Esophagus muscularis mucosa (tissue), 4 donors: ENCODE data around the gene THSD7A. TPM values are rescaled to one million over a fixed set of nuclear protein-coding genes. Genes with fewer than 3 reads are reported as not detected.

Source experiments
- DNase-seq: peaks from one replicate; pipeline ENCODE4 v3.0.0-alpha.2; 2017; ENCODE audit errors: extremely low spot score
- H3K27ac ChIP-seq, 4 donors: fragments of 200-600 bp; sonication (generic); replicated peaks in 1 of 4; 1 replicate in 3 of 4; 2 replicates in 1 of 4; pipeline ENCODE4 v1.5.1; 2016 to 2019; ENCODE audit warnings: mild to moderate bottlenecking in 1 of 4
- H3K27me3 ChIP-seq, 4 donors: fragments of 200-600 bp; sonication (generic); one replicate each; pipeline versions ENCODE4 v1.5.1 to v1.6.0; 2016 to 2019
- H3K36me3 ChIP-seq, 4 donors: fragments of 200-600 bp; sonication (generic); one replicate each; pipeline ENCODE4 v1.5.1; 2016 to 2019
- H3K4me1 ChIP-seq, 4 donors: fragments of 200-600 bp; sonication (generic); one replicate each; pipeline ENCODE4 v1.5.1; 2016 to 2019
- H3K4me3 ChIP-seq, 4 donors: fragments of 200-600 bp; sonication (generic); 1 replicate in 2 of 4; 2 replicates in 2 of 4; pipeline ENCODE4 v1.5.1; 2016 to 2019; ENCODE audit warnings: mild to moderate bottlenecking in 4 of 4, moderate library complexity in 1 of 4
- H3K9me3 ChIP-seq, 4 donors: fragments of 200-600 bp; sonication (generic); 1 replicate in 3 of 4; 2 replicates in 1 of 4; pipeline ENCODE4 v1.5.1; 2016 to 2019
- CTCF ChIP-seq, 3 experiments: fragments of 200-600 bp in 2 of 3; fragments of 450-650 bp in 1 of 3; sonication (generic) in 2 of 3; IDR thresholded peaks; one replicate each; pipeline ENCODE4 v1.5.1; 2017 to 2019; ENCODE audit warnings: antibody characterized with exemption in 3 of 3, mild to moderate bottlenecking in 2 of 3, moderate library complexity in 1 of 3
- EP300 ChIP-seq: sonication (generic); formaldehyde crosslinking; IDR thresholded peaks from one replicate; pipeline ENCODE4 v1.6.1; 2017; ENCODE audit warnings: antibody characterized with exemption
- POLR2A ChIP-seq: fragments of 450-650 bp; IDR thresholded peaks from one replicate; pipeline ENCODE4 v1.6.1; 2017; ENCODE audit warnings: antibody characterized with exemption, moderate library complexity, mild to moderate bottlenecking, low read depth
- POLR2AphosphoS5 ChIP-seq, 2 donors: sonication (generic); formaldehyde crosslinking; IDR thresholded peaks; one replicate each; pipeline ENCODE4 v1.6.1; 2017; ENCODE audit warnings: antibody characterized with exemption in 2 of 2
- WGBS: methylation state at CpG from one replicate; pipeline ENCODE4 v1.1.5; 2018; 5-methylcytosine and 5-hydroxymethylcytosine counted together
- intact Hi-C: fragments of 100-400 bp; cut with DNase I; formaldehyde crosslinking; loops from one replicate; pipeline ENCODE4 v1.15.1; 2023
- total RNA-seq, 4 donors: library from RNA; depleted of rRNA; stranded (reverse); fragments of >200 nt; gene quantifications; one replicate each; pipeline versions ENCODE4 v1.1.0 to v1.2.1, GENCODE V29; 2016

Gene THSD7A
- total RNA-seq, 4 donors from 2014 or later = 1.2 to 3.8 (median 2.8) TPM

- peaks cover 0 to 12% (median 7%) of the 10 kb centered on the region in 4 donors for H3K9me3 ChIP-seq
- DNase-seq = no peak
- H3K36me3 ChIP-seq = peaks cover 0 to under 1% (median 0%) of the 10 kb centered on the region in 4 donors
- no peak overlapping the region for H3K27ac ChIP-seq
- no peaks in the 10 kb centered on the region for H3K4me1 ChIP-seq
- intact Hi-C loops = no loop called here
- H3K4me3 ChIP-seq = no peak overlapping the region
- 83% methylated on average over 2 of the region's 2 CpGs for WGBS
- TF ChIP-seq EP300 = no peak
- no peak for TF ChIP-seq CTCF (IDR thresholded peaks at IDR 0.05)
- no peaks in the 10 kb centered on the region for H3K27me3 ChIP-seq
These were observed 420.0 kb downstream of the THSD7A start for GRCh38 chr7:11412036-11412435.

GRCh38 chr7:11410656-11411644 is 421.0 kb downstream of the THSD7A start:
- no peak for DNase-seq
- H3K27ac ChIP-seq = no peak overlapping the region
- H3K4me3 ChIP-seq = no peak overlapping the region
- intact Hi-C loops = no loop called here
- 72% methylated on average over 8 of the region's 8 CpGs for WGBS
- peaks cover 0 to 5% (median 0%) of the 10 kb centered on the region in 4 donors for H3K36me3 ChIP-seq
- H3K9me3 ChIP-seq = peaks cover 0 to 12% (median 7%) of the 10 kb centered on the region in 4 donors
- no peaks in the 10 kb centered on the region for H3K27me3 ChIP-seq
- TF ChIP-seq POLR2A (no peak), EP300 (no peak), POLR2AphosphoS5 (IDR thresholded peaks at IDR 0.05) (no peak), CTCF (IDR thresholded peaks at IDR 0.05) (no peak)
- no peaks in the 10 kb centered on the region for H3K4me1 ChIP-seq

GRCh38 chr7:11404355-11404754 is 427.6 kb downstream of the THSD7A start:
- H3K27ac ChIP-seq = no peak overlapping the region
- H3K4me1 ChIP-seq = no peaks in the 10 kb centered on the region
- DNase-seq = no peak
- TF ChIP-seq EP300 = no peak
- no peak for TF ChIP-seq CTCF (IDR thresholded peaks at IDR 0.05)
- TF ChIP-seq POLR2AphosphoS5 (IDR thresholded peaks at IDR 0.05) = no peak
- no peak for TF ChIP-seq POLR2A
- WGBS = 91% methylated on average over 1 of the region's 1 CpG
- H3K27me3 ChIP-seq = no peaks in the 10 kb centered on the region
- peaks cover 0 to 8% (median 0%) of the 10 kb centered on the region in 4 donors for H3K36me3 ChIP-seq
- no peaks in the 10 kb centered on the region for H3K9me3 ChIP-seq
- H3K4me3 ChIP-seq = no peak overlapping the region
- intact Hi-C loops = no loop called here

GRCh38 chr7:11403781-11404180 is 428.2 kb downstream of the THSD7A start:
- intact Hi-C loops = no loop called here
- no peaks in the 10 kb centered on the region for H3K9me3 ChIP-seq
- H3K36me3 ChIP-seq = peaks cover 0 to 8% (median 0%) of the 10 kb centered on the region in 4 donors
- H3K4me3 ChIP-seq = no peak overlapping the region
- DNase-seq = no peak
- H3K27ac ChIP-seq = no peak overlapping the region
- no peaks in the 10 kb centered on the region for H3K27me3 ChIP-seq
- H3K4me1 ChIP-seq = no peaks in the 10 kb centered on the region
- TF ChIP-seq EP300 (no peak), POLR2AphosphoS5 (IDR thresholded peaks at IDR 0.05) (no peak), POLR2A (no peak), CTCF (IDR thresholded peaks at IDR 0.05) (no peak)
- WGBS = 56% methylated on average over 1 of the region's 1 CpG
